T-helper 22 cell (primary cell): ENCODE data around the gene PLSCR3.

Source experiments
- DNase-seq: peaks from one replicate; pipeline ENCODE4 v3.0.0-alpha.2; 2020; ENCODE audit warnings: low read depth

PLSCR3 gene

GRCh38 chr17:7426203-7426863 lies 32.0 kb upstream of the PLSCR3 start:
- DNase-seq: no peak

- DNase-seq: no peak
Observed at GRCh38 chr17:7425756-7426155, 31.4 kb upstream of the PLSCR3 start.

- no peak for DNase-seq
Observed at GRCh38 chr17:7425316-7425715, 31.0 kb upstream of the PLSCR3 start, which contains the start of gene SPEM2. TSS of gene SPEM2 (plus strand) at chr17:7425616. CDS start at chr17:7425689, 73 bp downstream.

- DNase-seq: no peak
Observed at GRCh38 chr17:7423679-7424078, 29.4 kb upstream of the PLSCR3 start.

- no peak for DNase-seq
Observed at GRCh38 chr17:7421186-7421585, 26.9 kb upstream of the PLSCR3 start.

- DNase-seq: no peak
Observed at GRCh38 chr17:7419819-7420610, 25.7 kb upstream of the PLSCR3 start, which contains the start of gene SPEM1. TSS of gene SPEM1 (plus strand) at chr17:7420324. CDS start at chr17:7420385, 61 bp downstream.

GRCh38 chr17:7418472-7419152 lies 24.3 kb upstream of the PLSCR3 start:
- no peak for DNase-seq

GRCh38 chr17:7417056-7417655 lies 22.8 kb upstream of the PLSCR3 start:
- no peak for DNase-seq

GRCh38 chr17:7416323-7416722 lies 22.0 kb upstream of the PLSCR3 start:
- DNase-seq: no peak

- no peak for DNase-seq
Observed at GRCh38 chr17:7415784-7416183, 21.5 kb upstream of the PLSCR3 start.

- no peak for DNase-seq
Observed at GRCh38 chr17:7414837-7415236, 20.5 kb upstream of the PLSCR3 start.

GRCh38 chr17:7413346-7413985 lies 19.1 kb upstream of the PLSCR3 start:
- DNase-seq: no peak

- no peak for DNase-seq
Observed at GRCh38 chr17:7411427-7411750, 17.1 kb upstream of the PLSCR3 start.

- DNase-seq: no peak
Observed at GRCh38 chr17:7410634-7411426, 16.5 kb upstream of the PLSCR3 start.

- no peak for DNase-seq
Observed at GRCh38 chr17:7409716-7410115, 15.4 kb upstream of the PLSCR3 start.

- DNase-seq: no peak
Observed at GRCh38 chr17:7408863-7409262, 14.5 kb upstream of the PLSCR3 start.

- no peak for DNase-seq
Observed at GRCh38 chr17:7408252-7408727, 14.0 kb upstream of the PLSCR3 start.

GRCh38 chr17:7407485-7408251 lies 13.3 kb upstream of the PLSCR3 start, which contains the start of gene NLGN2:
TSS of gene NLGN2 (plus strand) at chr17:7407845. CDS start at chr17:7408256, 411 bp downstream.
- DNase-seq: no peak

- no peak for DNase-seq
Observed at GRCh38 chr17:7407082-7407481, 12.8 kb upstream of the PLSCR3 start.

GRCh38 chr17:7406235-7406825 lies 12.0 kb upstream of the PLSCR3 start:
- no peak for DNase-seq
